Measurements from ENCODE around the gene FBXW11. TPM values are rescaled to one million over a fixed set of nuclear protein-coding genes. Genes with fewer than 3 reads are reported as not detected.
A peak's percentile ranks its signal among the peaks of the same experiment; 100 is the strongest.

Gene FBXW11
- total RNA-seq, 4 donors from 2014 or later: 61.3 to 76.6 (median 70.2) TPM

DNA sequence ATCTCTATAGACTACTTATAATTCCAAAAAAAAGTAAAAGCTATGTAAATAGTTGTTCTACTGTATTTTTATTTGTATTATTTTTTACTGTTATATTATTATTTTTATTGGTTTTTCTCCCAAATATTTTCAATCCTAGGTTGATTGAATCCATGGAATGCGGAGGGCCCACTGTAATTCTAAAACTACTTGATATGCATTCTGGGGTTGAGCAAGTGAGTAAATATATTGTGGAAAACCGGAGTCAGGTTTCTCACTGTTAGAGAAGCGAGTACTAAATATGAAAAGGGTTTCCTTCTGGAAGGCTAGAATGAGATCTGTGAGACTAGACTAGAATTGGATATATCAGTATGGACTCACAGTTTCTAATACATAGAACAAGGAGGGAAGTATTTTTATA lies 66.5 kb downstream of the FBXW11 start:
- Histone ChIP-seq H3K27me3 (no peaks in the 10 kb centered on the region), H3K4me3 (replicated peaks in 1 of 3) (no peak overlapping the region), H3K4me1 (peaks cover 8 to 10% of the 10 kb centered on the region in 2 donors), H3K36me3 (no peaks in the 10 kb centered on the region), H3K27ac (peak overlapping the region in 1 of 3 donors; percentile 17), H3K9me3 (no peaks in the 10 kb centered on the region)
- DNase-seq: no peak
- TF ChIP-seq POLR2A (IDR thresholded peaks at IDR 0.05): no peak
- TF ChIP-seq, protein P1, sequence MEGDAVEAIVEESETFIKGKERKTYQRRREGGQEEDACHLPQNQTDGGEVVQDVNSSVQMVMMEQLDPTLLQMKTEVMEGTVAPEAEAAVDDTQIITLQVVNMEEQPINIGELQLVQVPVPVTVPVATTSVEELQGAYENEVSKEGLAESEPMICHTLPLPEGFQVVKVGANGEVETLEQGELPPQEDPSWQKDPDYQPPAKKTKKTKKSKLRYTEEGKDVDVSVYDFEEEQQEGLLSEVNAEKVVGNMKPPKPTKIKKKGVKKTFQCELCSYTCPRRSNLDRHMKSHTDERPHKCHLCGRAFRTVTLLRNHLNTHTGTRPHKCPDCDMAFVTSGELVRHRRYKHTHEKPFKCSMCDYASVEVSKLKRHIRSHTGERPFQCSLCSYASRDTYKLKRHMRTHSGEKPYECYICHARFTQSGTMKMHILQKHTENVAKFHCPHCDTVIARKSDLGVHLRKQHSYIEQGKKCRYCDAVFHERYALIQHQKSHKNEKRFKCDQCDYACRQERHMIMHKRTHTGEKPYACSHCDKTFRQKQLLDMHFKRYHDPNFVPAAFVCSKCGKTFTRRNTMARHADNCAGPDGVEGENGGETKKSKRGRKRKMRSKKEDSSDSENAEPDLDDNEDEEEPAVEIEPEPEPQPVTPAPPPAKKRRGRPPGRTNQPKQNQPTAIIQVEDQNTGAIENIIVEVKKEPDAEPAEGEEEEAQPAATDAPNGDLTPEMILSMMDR (IDR thresholded peaks at IDR 0.05): no peak
- WGBS, 2 donors: 82 to 83% methylated on average over 3 of the region's 3 CpGs
- intact Hi-C loops (cut with DNase I): no loop called here

DNA sequence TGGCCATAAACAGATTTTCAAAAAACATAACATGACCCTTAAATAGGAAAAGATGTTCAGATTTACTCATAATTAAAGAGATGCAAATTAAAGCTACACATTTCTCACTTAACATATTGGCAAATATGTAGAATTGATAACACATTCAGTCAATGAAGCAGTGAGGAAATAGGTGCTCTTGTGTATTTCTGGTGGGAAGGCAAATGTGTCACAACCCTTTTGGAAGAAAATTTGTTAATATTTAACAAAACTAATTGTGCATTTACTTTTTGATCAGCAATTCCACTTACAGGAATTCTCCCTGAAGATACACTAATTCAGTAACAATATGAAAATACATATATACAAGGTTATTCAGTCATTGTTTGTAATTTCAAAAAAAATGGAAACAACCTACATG lies 68.1 kb downstream of the FBXW11 start:
- Histone ChIP-seq H3K4me3 (replicated peaks in 1 of 3) (no peak overlapping the region), H3K9me3 (no peaks in the 10 kb centered on the region), H3K27me3 (no peaks in the 10 kb centered on the region), H3K36me3 (no peaks in the 10 kb centered on the region), H3K27ac (no peak overlapping the region), H3K4me1 (peaks cover 6 to 10% of the 10 kb centered on the region in 2 donors)
- TF ChIP-seq, protein P1 (IDR thresholded peaks at IDR 0.05): no peak
- no peak for TF ChIP-seq POLR2A (IDR thresholded peaks at IDR 0.05)
- DNase-seq: no peak
- intact Hi-C loops (cut with DNase I): no loop called here

DNA sequence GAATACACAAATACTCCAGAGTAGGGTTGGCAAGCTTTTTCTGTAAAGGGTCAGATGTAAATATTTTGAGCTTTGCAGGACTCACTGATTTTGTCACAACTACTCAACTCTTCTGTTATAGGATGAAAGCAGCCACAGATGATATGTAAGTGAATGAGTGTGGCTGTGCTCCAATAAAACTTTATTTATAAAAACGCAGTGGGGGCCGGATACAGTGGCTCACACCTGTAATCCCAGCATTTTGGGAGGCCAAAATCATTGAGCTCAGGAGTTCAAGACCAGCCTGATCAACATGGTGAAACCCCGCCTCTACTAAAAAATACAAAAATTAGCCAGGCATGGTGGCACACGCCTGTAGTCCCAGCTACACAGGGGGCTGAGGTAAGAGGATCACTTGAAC lies 69.1 kb downstream of the FBXW11 start:
- Histone ChIP-seq H3K4me3 (replicated peaks in 1 of 3) (no peak overlapping the region), H3K27ac (no peak overlapping the region), H3K27me3 (no peaks in the 10 kb centered on the region), H3K9me3 (no peaks in the 10 kb centered on the region), H3K4me1 (peaks cover 6 to 10% of the 10 kb centered on the region in 2 donors), H3K36me3 (no peaks in the 10 kb centered on the region)
- intact Hi-C loops (cut with DNase I): no loop called here
- no peak for DNase-seq
- 85 to 93% methylated on average over 4 of the region's 4 CpGs for WGBS, 2 donors
- TF ChIP-seq, protein P1 (IDR thresholded peaks at IDR 0.05): no peak
- no peak for TF ChIP-seq POLR2A (IDR thresholded peaks at IDR 0.05)

GRCh38 chr5:171934586-171934985 lies 71.9 kb downstream of the FBXW11 start:
- no peaks in the 10 kb centered on the region for H3K27me3 ChIP-seq
- no peak for TF ChIP-seq POLR2A (IDR thresholded peaks at IDR 0.05)
- TF ChIP-seq, protein P1 (IDR thresholded peaks at IDR 0.05): no peak
- no peak for DNase-seq
- no peak overlapping the region for H3K4me3 ChIP-seq (replicated peaks in 1 of 3)
- intact Hi-C loops (cut with DNase I): no loop called here
- H3K36me3 ChIP-seq: no peaks in the 10 kb centered on the region
- no peak overlapping the region for H3K27ac ChIP-seq
- no peaks in the 10 kb centered on the region for H3K9me3 ChIP-seq
- H3K4me1 ChIP-seq: no peaks in the 10 kb centered on the region
- WGBS, 2 donors: 97 to 98% methylated on average over 5 of the region's 5 CpGs

- no peaks in the 10 kb centered on the region for H3K27me3 ChIP-seq
- no peaks in the 10 kb centered on the region for H3K9me3 ChIP-seq
- 93 to 99% methylated on average over 2 of the region's 2 CpGs for WGBS, 2 donors
- intact Hi-C loops (cut with DNase I): no loop called here
- no peak for DNase-seq
- H3K4me1 ChIP-seq: no peaks in the 10 kb centered on the region
- TF ChIP-seq POLR2A (IDR thresholded peaks at IDR 0.05): no peak
- TF ChIP-seq, protein P1 (IDR thresholded peaks at IDR 0.05): no peak
- no peak overlapping the region for H3K27ac ChIP-seq
- no peak overlapping the region for H3K4me3 ChIP-seq (replicated peaks in 1 of 3)
- H3K36me3 ChIP-seq: no peaks in the 10 kb centered on the region
Measured at GRCh38 chr5:171931163-171931562, 75.3 kb downstream of the FBXW11 start.

Data from thyroid gland (tissue), 4 donors.